B cell (primary cell): ENCODE data around the gene PINLYP.

ENCODE experiments used
- EZH2 ChIP-seq: IDR thresholded peaks from 2 replicates; pipeline ENCODE4 v1.6.1; 2012; ENCODE audit warnings: borderline replicate concordance, low read depth, mild to moderate bottlenecking, moderate library complexity, low read length; ENCODE audit not compliant: insufficient read depth, poor library complexity, severe bottlenecking
- TF ChIP-seq, protein P1 (sequence below): fragments of 200-600 bp; IDR thresholded peaks from one replicate; pipeline ENCODE4 v1.8.0; 2022; ENCODE audit warnings: antibody characterized with exemption, mild to moderate bottlenecking

DNA sequence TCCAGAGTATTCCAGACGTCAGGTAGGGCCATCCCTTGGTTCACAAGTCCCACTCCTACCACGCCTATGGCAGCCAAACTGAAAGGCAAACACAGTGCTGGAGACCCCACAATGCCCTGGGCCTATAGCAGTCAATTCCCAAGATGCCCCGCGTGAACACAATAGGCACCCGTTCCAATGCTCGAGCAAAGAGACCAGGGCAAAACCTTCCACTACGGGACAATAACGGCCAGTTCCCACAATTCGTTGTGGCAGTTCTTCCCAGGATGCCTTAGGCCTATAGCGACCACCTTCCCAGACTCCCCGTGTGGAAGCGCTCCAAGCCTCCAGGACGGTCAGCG is 43.3 kb downstream of the PINLYP start:
- TF ChIP-seq EZH2, result no peak
- TF ChIP-seq, protein P1, sequence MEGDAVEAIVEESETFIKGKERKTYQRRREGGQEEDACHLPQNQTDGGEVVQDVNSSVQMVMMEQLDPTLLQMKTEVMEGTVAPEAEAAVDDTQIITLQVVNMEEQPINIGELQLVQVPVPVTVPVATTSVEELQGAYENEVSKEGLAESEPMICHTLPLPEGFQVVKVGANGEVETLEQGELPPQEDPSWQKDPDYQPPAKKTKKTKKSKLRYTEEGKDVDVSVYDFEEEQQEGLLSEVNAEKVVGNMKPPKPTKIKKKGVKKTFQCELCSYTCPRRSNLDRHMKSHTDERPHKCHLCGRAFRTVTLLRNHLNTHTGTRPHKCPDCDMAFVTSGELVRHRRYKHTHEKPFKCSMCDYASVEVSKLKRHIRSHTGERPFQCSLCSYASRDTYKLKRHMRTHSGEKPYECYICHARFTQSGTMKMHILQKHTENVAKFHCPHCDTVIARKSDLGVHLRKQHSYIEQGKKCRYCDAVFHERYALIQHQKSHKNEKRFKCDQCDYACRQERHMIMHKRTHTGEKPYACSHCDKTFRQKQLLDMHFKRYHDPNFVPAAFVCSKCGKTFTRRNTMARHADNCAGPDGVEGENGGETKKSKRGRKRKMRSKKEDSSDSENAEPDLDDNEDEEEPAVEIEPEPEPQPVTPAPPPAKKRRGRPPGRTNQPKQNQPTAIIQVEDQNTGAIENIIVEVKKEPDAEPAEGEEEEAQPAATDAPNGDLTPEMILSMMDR, result no peak
